ENCODE measurements around the gene BAIAP2L1. TPM values are rescaled to one million over a fixed set of nuclear protein-coding genes. Genes with fewer than 3 reads are reported as not detected.

BAIAP2L1 gene
- total and polyA plus RNA-seq, 12 donors: 16.9 to 49.0 (median 24.3) TPM

DNA sequence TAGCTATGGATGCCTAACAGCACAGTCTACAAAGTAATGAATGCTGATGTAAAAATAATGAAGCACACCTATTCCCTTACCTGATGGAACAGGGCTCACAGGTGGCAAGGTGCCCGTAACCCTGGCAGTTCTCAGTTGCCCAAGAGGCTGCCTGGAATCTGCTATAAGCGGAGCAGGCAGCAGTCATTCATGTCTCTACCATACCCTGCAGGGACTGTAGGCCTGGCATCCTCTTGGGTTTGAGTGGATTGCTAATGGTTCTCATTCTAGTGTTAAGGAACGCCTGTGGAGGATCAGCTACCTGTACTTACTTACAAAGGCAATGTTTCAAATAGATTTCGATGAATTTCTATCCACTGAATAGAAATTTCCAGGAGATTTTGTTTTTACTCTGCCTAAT lies 38.4 kb downstream of the BAIAP2L1 start:
- peaks cover 0 to 8% of the 10 kb centered on the region in 2 donors for H3K4me1 ChIP-seq (replicated peaks in 1 of 2)
- TF ChIP-seq POLR2A (IDR thresholded peaks at IDR 0.05) (no peak), CTCF (IDR thresholded peaks at IDR 0.05) (no peak)
- no peaks in the 10 kb centered on the region for H3K9me3 ChIP-seq (replicated peaks in 1 of 3)
- no peak for DNase-seq
- no peak overlapping the region for H3K4me3 ChIP-seq
- H3K36me3 ChIP-seq (replicated peaks in 1 of 2): no peaks in the 10 kb centered on the region
- 84 to 95% (median 90%) methylated on average over 4 of the region's 4 CpGs for WGBS, 4 donors
- intact Hi-C loops (cut with DNase I): no loop called here
- H3K27me3 ChIP-seq: no peaks in the 10 kb centered on the region
- no peak overlapping the region for H3K27ac ChIP-seq

DNA sequence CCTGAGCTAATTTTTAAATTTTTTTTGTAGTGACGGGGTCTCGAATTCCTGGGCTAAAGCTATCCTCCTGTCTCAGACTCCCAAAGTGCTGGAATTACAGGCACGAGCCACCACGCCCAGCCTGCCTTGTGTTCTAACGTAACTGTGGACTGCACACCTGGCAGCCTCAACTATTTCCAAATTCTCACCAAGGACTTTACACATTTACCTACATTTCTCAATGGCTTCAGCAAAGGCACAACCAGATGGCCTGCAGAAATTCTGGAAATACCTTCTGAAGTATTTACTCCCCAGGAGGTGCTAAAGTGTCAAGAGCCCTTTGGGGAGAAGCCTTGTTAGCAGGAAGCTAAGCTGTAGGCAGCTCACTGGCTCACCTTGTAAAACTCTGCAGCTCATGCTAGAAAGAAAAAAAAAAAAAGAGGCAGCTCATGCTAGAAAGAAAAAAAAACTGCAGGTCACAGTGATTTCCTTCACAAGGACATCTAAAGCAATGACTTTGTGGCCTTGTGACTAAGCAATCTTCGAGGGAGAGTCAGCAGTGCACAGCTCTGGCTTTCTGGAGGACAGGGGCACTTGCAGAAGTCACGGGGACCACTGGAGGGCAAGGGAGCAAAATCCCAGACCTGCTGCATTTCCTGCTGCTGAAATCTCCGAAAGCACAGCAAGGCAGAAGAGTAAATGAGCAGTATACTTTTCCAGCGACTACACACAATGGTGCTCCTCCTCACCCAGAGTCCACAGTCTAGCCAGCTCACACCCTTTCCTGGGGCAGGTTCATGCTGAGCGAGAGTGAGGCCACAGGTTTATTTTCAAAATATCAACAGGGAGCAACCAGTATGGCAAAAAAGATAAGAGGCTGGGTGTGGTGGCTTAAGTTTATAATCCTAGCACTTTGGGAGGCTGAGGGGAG lies 40.4 kb downstream of the BAIAP2L1 start:
- Histone ChIP-seq H3K27ac (peak overlapping the region; percentile 48 to 84 (median 80)), H3K4me3 (no peak overlapping the region), H3K4me1 (replicated peaks in 1 of 2) (peaks cover 5 to 13% of the 10 kb centered on the region in 2 donors), H3K36me3 (replicated peaks in 1 of 2) (no peaks in the 10 kb centered on the region), H3K9me3 (replicated peaks in 1 of 3) (no peaks in the 10 kb centered on the region), H3K27me3 (no peaks in the 10 kb centered on the region)
- peak; percentile 61 to 90 (median 82) for DNase-seq
- intact Hi-C loops (cut with DNase I): no loop called here
- WGBS, 4 donors: 45 to 55% (median 50%) methylated on average over 10 of the region's 10 CpGs
- TF ChIP-seq POLR2A (IDR thresholded peaks at IDR 0.05) (peak in 1 of 2 donors; percentile 73), CTCF (IDR thresholded peaks at IDR 0.05) (peak in 3 of 6 experiments; percentile 30 to 43 (median 33))

GRCh38 chr7:98359395-98359794 lies 41.5 kb downstream of the BAIAP2L1 start:
- Histone ChIP-seq H3K36me3 (replicated peaks in 1 of 2) (no peaks in the 10 kb centered on the region), H3K4me3 (no peak overlapping the region), H3K4me1 (replicated peaks in 1 of 2) (peaks cover 8 to 13% of the 10 kb centered on the region in 2 donors), H3K27ac (peak overlapping the region in 1 of 5 donors; percentile 62), H3K27me3 (no peaks in the 10 kb centered on the region), H3K9me3 (replicated peaks in 1 of 3) (no peaks in the 10 kb centered on the region)
- no peak for DNase-seq
- WGBS, 4 donors: 90 to 96% (median 94%) methylated on average over 13 of the region's 13 CpGs
- intact Hi-C loops (cut with DNase I): no loop called here
- TF ChIP-seq POLR2A (IDR thresholded peaks at IDR 0.05) (no peak), CTCF (IDR thresholded peaks at IDR 0.05) (no peak)

DNA sequence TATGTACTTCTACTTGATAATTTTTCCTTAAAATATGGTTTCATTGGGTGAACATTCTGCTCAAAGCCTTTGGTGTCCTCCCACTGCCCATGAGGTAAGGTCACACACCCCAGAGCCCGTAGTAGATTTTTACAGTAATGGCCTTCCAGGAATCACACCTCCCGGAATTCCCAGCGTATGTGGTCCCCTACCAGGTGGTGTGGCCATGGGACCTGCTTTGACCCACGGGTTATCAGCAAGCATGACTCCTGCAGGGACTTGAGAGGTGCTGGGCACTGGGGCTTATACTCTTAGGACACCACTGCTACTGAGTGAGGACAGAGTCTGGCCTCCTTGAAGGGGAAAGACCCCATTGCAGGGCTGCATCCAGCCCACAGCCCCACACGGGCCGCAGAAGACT lies 42.2 kb downstream of the BAIAP2L1 start:
- intact Hi-C loops (cut with DNase I): no loop called here
- peaks cover 11 to 13% of the 10 kb centered on the region in 2 donors for H3K4me1 ChIP-seq (replicated peaks in 1 of 2)
- TF ChIP-seq CTCF (IDR thresholded peaks at IDR 0.05): no peak
- no peak for TF ChIP-seq POLR2A (IDR thresholded peaks at IDR 0.05)
- no peaks in the 10 kb centered on the region for H3K9me3 ChIP-seq (replicated peaks in 1 of 3)
- no peaks in the 10 kb centered on the region for H3K27me3 ChIP-seq
- H3K4me3 ChIP-seq: no peak overlapping the region
- WGBS, 4 donors: 76 to 89% (median 85%) methylated on average over 3 to 6 of the region's 6 CpGs
- no peak for DNase-seq
- H3K36me3 ChIP-seq (replicated peaks in 1 of 2): no peaks in the 10 kb centered on the region
- H3K27ac ChIP-seq: peak overlapping the region in 3 of 5 donors; percentile 14 to 62 (median 16)

Data from adrenal gland (tissue), 12 donors.